K562 (cell line): Measurements from ENCODE around the gene NPFFR1. TPM values are rescaled to one million over a fixed set of nuclear protein-coding genes. Genes with fewer than 3 reads are reported as not detected.

Experiments
- ARID1B ChIP-seq: fragments of 450-650 bp; IDR thresholded peaks from 2 replicates; pipeline ENCODE4 v1.6.1; 2016; ENCODE audit warnings: antibody characterized with exemption, mild to moderate bottlenecking, inconsistent platforms
- ARNT ChIP-seq, 2 experiments: fragments of 450-650 bp; IDR thresholded peaks; 2 replicates each; pipeline ENCODE4 v1.6.1; 2016; ENCODE audit warnings: mild to moderate bottlenecking in 1 of 2
- BDP1 ChIP-seq: IDR thresholded peaks from 3 replicates; pipeline ENCODE4 v1.6.1; 2011; ENCODE audit not compliant: insufficient read length, insufficient read depth
- C11orf30 ChIP-seq: fragments of 450-650 bp; IDR thresholded peaks from 2 replicates; pipeline ENCODE4 v1.6.1; 2016; ENCODE audit warnings: low read depth, mild to moderate bottlenecking
- CBFA2T3 ChIP-seq: fragments of 450-650 bp; IDR thresholded peaks from 2 replicates; pipeline ENCODE4 v1.6.1; 2017
- DPF2 ChIP-seq: fragments of 450-650 bp; IDR thresholded peaks from 2 replicates; pipeline ENCODE4 v1.6.1; 2016
- GATA2 ChIP-seq: sonication (generic); formaldehyde crosslinking; IDR thresholded peaks from 2 replicates; pipeline ENCODE4 v1.4.0; 2020; ENCODE audit warnings: mild to moderate bottlenecking, missing genetic modification reagents
- HEY1 ChIP-seq: fragments of 250-450 bp; sonication (Bioruptor Pico); IDR thresholded peaks from 2 replicates; pipeline ENCODE4 v1.5.0; 2020; ENCODE audit warnings: mild to moderate bottlenecking, moderate library complexity, borderline replicate concordance
- JUNB ChIP-seq: fragments of 450-650 bp; formaldehyde crosslinking; conservative IDR thresholded peaks from 2 replicates; pipeline ENCODE4 v1.4.0; 2020; ENCODE audit warnings: mild to moderate bottlenecking
- KAT7 ChIP-seq: sonication (generic); formaldehyde crosslinking; IDR thresholded peaks from 2 replicates; pipeline ENCODE4 v1.8.0; 2022; ENCODE audit warnings: missing genetic modification reagents, mild to moderate bottlenecking, borderline replicate concordance
- MEIS2 ChIP-seq: fragments of 450-650 bp; IDR thresholded peaks from 2 replicates; pipeline ENCODE4 v1.6.1; 2014; ENCODE audit warnings: mild to moderate bottlenecking; ENCODE audit not compliant: partially characterized antibody
- NR2C1 ChIP-seq, 2 experiments: fragments of 450-650 bp; IDR thresholded peaks; 2 replicates each; pipeline ENCODE4 v1.6.1; 2017; ENCODE audit warnings: mild to moderate bottlenecking in 2 of 2, antibody characterized with exemption in 1 of 2, inconsistent platforms in 1 of 2, missing compliant biosample characterization in 1 of 2, missing genetic modification characterization in 1 of 2
- NRF1 ChIP-seq, 2 experiments: fragments of 450-650 bp; IDR thresholded peaks in 1 of 2; conservative IDR thresholded peaks in 1 of 2; 2 replicates each; pipeline ENCODE4 v1.6.1; 2014; ENCODE audit warnings: mild to moderate bottlenecking in 2 of 2
- PML ChIP-seq: IDR thresholded peaks from 2 replicates; pipeline ENCODE4 v1.6.1; 2012; ENCODE audit warnings: low read length, inconsistent platforms
- PRPF4 ChIP-seq: fragments of 200-400 bp; formaldehyde crosslinking; IDR thresholded peaks from one replicate; pipeline ENCODE4 v1.6.1; 2017; ENCODE audit warnings: low read length, low read depth, mild to moderate bottlenecking; ENCODE audit not compliant: insufficient read depth, poor library complexity, severe bottlenecking
- RFX1 ChIP-seq: fragments of 450-650 bp; IDR thresholded peaks from 2 replicates; pipeline ENCODE4 v1.6.1; 2016; ENCODE audit warnings: mild to moderate bottlenecking, moderate library complexity
- SRF ChIP-seq, 2 experiments: fragments of 250-450, 450-650 bp in 1 of 2; sonication (Bioruptor Pico) in 1 of 2; sonication (generic) in 1 of 2; formaldehyde crosslinking; IDR thresholded peaks; 2 replicates each; pipeline versions ENCODE4 v1.5.0 to v1.5.1; 2020 to 2022; ENCODE audit warnings: mild to moderate bottlenecking in 1 of 2, missing genetic modification reagents in 1 of 2
- TAL1 ChIP-seq: fragments of 450-650 bp; IDR thresholded peaks from 2 replicates; pipeline ENCODE4 v1.6.1; 2016; ENCODE audit warnings: mild to moderate bottlenecking
- ZNF12 ChIP-seq: sonication (generic); formaldehyde crosslinking; IDR thresholded peaks from 2 replicates; pipeline ENCODE4 v1.4.0; 2020; ENCODE audit warnings: mild to moderate bottlenecking, missing genetic modification reagents
- ZNF143 ChIP-seq: sonication (generic); formaldehyde crosslinking; IDR thresholded peaks from 2 replicates; pipeline ENCODE4 v1.9.0; 2022; ENCODE audit warnings: mild to moderate bottlenecking, missing genetic modification reagents
- ZNF384 ChIP-seq: IDR thresholded peaks from 2 replicates; pipeline ENCODE4 v1.6.1; 2012; ENCODE audit warnings: low read depth, low read length, improper control_type of control experiment
- ZNF76 ChIP-seq: fragments of 250-450 bp; sonication (Bioruptor Pico); IDR thresholded peaks from 2 replicates; pipeline ENCODE4 v1.4.0; 2020; ENCODE audit warnings: mild to moderate bottlenecking, moderate library complexity, borderline replicate concordance
- polyA plus RNA-seq, 8 experiments: library from polyadenylated mRNA; depleted of rRNA in 4 of 8; stranded (reverse) in 5 of 8; unstranded in 3 of 8; fragments of >200 nt; fragmentation: Nextera tagmentation in 2 of 8; fragmentation: Illumina TruSeq in 1 of 8; extraction: Ambion mirVana in 2 of 8; extraction: Trizol in 1 of 8; gene quantifications; 2 replicates each; pipeline versions ENCODE4 v1.2.1 to v1.2.3, GENCODE V29; 2011 to 2014; ENCODE audit warnings: inconsistent platforms in 1 of 8, missing spikeins in 1 of 8
- total RNA-seq, 7 experiments: library from RNA; depleted of rRNA in 6 of 7; stranded (reverse); fragments of >200 nt in 6 of 7; fragmentation: Illumina TruSeq in 2 of 7; extraction: Trizol in 2 of 7; gene quantifications; 2 replicates each; pipeline versions ENCODE4 v1.2.1 to v1.2.3, GENCODE V29; 2011 to 2021; ENCODE audit warnings: low replicate concordance in 1 of 7
- TF ChIP-seq, protein P1 (sequence below): fragments of 250-450 bp; sonication (Bioruptor Pico); IDR thresholded peaks from 2 replicates; pipeline ENCODE4 v1.5.1; 2021; ENCODE audit warnings: mild to moderate bottlenecking
- TF ChIP-seq, protein P2 (sequence below): fragments of 250-450 bp; sonication (Bioruptor Pico); IDR thresholded peaks from 2 replicates; pipeline ENCODE4 v1.5.0; 2022; ENCODE audit warnings: mild to moderate bottlenecking
- TF ChIP-seq, protein P3 (sequence below): fragments of 250-450 bp; sonication (Bioruptor Pico); IDR thresholded peaks from 2 replicates; pipeline ENCODE4 v1.5.0; 2020; ENCODE audit warnings: mild to moderate bottlenecking, borderline replicate concordance

The NPFFR1 gene
- total and polyA plus RNA-seq, 9 of the 15 experiments (the other 6 are each of a cell fraction or from before 2014, with no cell fraction given), result under 0.01 TPM; not detected in 8

DNA sequence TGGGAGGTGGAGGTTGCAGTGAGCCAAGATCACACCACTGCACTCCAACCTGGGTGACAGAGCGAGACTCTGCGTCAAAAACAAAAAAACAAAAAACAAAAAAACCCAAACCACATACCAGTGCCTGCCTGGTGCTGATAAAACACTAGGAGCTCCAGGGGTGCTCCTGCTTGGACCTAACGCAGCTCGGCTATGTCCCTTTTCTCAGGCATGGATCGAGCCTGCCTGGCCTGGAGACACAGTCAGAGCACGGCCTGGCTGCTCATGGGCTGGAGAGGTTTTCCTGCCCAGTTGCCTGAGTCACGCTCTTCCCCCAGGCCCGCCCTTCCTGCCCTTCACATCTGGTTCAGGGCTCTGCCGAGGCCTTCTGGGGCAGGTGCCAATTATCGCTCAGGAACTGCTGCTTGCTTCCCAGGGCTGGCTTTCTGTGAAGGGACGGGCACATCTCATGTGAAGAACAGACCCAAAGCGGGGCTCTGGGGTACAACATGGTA is 12.6 kb upstream of the NPFFR1 start (continued):
- TF ChIP-seq DPF2, result peak; percentile 57
- TF ChIP-seq PRPF4, result no peak
- no peak for TF ChIP-seq SRF (CRISPR knock-in tag; IDR thresholded peaks at IDR 0.05)
- TF ChIP-seq C11orf30, result peak; percentile 38; the same call in 1 of the 2 replicates
- no peak for TF ChIP-seq HEY1 (CRISPR knock-in tag)
- no peak for TF ChIP-seq JUNB
- peak in 1 of 2 experiments; percentile 36; a peak in 1 of 4 replicates for TF ChIP-seq ARNT (IDR thresholded peaks at IDR 0.05)
- TF ChIP-seq ZNF384, result 0 out of 2 replicates have a peak, but pooled peaks have one; percentile 44
- TF ChIP-seq TAL1, result peak; percentile 45; the same call in 1 of the 2 replicates
- TF ChIP-seq MEIS2, result no peak
- no peak for TF ChIP-seq RFX1
- TF ChIP-seq KAT7, result no peak
- no peak for TF ChIP-seq NR2C1 (IDR thresholded peaks at IDR 0.05)
- no peak for TF ChIP-seq NR2C1 (tag; IDR thresholded peaks at IDR 0.05)
- TF ChIP-seq ZNF143 (CRISPR knock-in tag), result no peak
- peak; percentile 53 to 68 for TF ChIP-seq NRF1 (conservative IDR thresholded peaks at IDR 0.05 in 1 of 2, IDR thresholded peaks at IDR 0.05 in 1 of 2)
- no peak for TF ChIP-seq PML
- TF ChIP-seq ZNF12 (CRISPR knock-in tag), result peak; percentile 78
- TF ChIP-seq, protein P1, sequence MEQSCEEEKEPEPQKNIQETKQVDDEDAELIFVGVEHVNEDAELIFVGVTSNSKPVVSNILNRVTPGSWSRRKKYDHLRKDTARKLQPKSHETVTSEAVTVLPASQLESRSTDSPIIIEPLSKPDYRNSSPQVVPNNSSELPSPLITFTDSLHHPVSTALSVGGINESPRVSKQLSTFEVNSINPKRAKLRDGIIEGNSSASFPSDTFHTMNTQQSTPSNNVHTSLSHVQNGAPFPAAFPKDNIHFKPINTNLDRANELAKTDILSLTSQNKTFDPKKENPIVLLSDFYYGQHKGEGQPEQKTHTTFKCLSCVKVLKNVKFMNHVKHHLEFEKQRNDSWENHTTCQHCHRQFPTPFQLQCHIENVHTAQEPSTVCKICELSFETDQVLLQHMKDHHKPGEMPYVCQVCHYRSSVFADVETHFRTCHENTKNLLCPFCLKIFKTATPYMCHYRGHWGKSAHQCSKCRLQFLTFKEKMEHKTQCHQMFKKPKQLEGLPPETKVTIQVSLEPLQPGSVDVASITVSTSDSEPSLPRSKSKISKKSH (CRISPR knock-in tag), result no peak
- peak; percentile 77 for TF ChIP-seq CBFA2T3
- TF ChIP-seq BDP1, result no peak
- TF ChIP-seq, protein P2, sequence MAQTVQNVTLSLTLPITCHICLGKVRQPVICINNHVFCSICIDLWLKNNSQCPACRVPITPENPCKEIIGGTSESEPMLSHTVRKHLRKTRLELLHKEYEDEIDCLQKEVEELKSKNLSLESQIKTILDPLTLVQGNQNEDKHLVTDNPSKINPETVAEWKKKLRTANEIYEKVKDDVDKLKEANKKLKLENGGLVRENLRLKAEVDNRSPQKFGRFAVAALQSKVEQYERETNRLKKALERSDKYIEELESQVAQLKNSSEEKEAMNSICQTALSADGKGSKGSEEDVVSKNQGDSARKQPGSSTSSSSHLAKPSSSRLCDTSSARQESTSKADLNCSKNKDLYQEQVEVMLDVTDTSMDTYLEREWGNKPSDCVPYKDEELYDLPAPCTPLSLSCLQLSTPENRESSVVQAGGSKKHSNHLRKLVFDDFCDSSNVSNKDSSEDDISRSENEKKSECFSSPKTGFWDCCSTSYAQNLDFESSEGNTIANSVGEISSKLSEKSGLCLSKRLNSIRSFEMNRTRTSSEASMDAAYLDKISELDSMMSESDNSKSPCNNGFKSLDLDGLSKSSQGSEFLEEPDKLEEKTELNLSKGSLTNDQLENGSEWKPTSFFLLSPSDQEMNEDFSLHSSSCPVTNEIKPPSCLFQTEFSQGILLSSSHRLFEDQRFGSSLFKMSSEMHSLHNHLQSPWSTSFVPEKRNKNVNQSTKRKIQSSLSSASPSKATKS (CRISPR knock-in tag), result no peak
- TF ChIP-seq GATA2 (CRISPR knock-in tag), result 0 out of 2 replicates have a peak, but pooled peaks have one; percentile 32
- no peak for TF ChIP-seq ZNF76 (CRISPR knock-in tag)
- peak; percentile 76 for TF ChIP-seq ARID1B
- TF ChIP-seq, protein P3, sequence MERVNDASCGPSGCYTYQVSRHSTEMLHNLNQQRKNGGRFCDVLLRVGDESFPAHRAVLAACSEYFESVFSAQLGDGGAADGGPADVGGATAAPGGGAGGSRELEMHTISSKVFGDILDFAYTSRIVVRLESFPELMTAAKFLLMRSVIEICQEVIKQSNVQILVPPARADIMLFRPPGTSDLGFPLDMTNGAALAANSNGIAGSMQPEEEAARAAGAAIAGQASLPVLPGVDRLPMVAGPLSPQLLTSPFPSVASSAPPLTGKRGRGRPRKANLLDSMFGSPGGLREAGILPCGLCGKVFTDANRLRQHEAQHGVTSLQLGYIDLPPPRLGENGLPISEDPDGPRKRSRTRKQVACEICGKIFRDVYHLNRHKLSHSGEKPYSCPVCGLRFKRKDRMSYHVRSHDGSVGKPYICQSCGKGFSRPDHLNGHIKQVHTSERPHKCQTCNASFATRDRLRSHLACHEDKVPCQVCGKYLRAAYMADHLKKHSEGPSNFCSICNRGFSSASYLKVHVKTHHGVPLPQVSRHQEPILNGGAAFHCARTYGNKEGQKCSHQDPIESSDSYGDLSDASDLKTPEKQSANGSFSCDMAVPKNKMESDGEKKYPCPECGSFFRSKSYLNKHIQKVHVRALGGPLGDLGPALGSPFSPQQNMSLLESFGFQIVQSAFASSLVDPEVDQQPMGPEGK (CRISPR knock-in tag), result no peak
